WERI-Rb-1 (cell line): ENCODE measurements around the gene SPDYE1.
A peak's percentile ranks its signal among the peaks of the same experiment; 100 is the strongest.
"Not testable (repeated sequence)": the region's sequence is repeated elsewhere in the genome, so short reads cannot be mapped to it uniquely, and the experiment has no call there.

Experiments used
- DNase-seq: peaks from one replicate; pipeline ENCODE4 v3.0.0-alpha.2; 2020
- H3K27ac ChIP-seq: fragments of 250-450 bp; sonication (Bioruptor Pico); 2 replicates; pipeline ENCODE4 v1.5.1; 2020; ENCODE audit warnings: mild to moderate bottlenecking, moderate library complexity
- H3K27me3 ChIP-seq: fragments of 250-450 bp; sonication (Bioruptor Pico); 2 replicates; pipeline ENCODE4 v1.5.1; 2021; ENCODE audit warnings: mild to moderate bottlenecking, low read depth, moderate library complexity; ENCODE audit not compliant: insufficient read depth, severe bottlenecking
- H3K36me3 ChIP-seq: fragments of 250-450 bp; sonication (Bioruptor Pico); 2 replicates; pipeline ENCODE4 v1.5.1; 2020; ENCODE audit warnings: mild to moderate bottlenecking, moderate library complexity
- H3K4me3 ChIP-seq: 2 replicates; pipeline ENCODE4 v1.5.1; 2011; ENCODE audit warnings: low read depth, mild to moderate bottlenecking, control low read depth, low read length
- H3K9me3 ChIP-seq: fragments of 250-450 bp; sonication (Bioruptor Pico); 2 replicates; pipeline ENCODE4 v1.5.1; 2021; ENCODE audit warnings: mild to moderate bottlenecking, moderate library complexity; ENCODE audit not compliant: severe bottlenecking
- CTCF ChIP-seq: IDR thresholded peaks from 2 replicates; pipeline ENCODE4 v1.5.1; 2011; ENCODE audit warnings: low read depth, mild to moderate bottlenecking, control low read depth, inconsistent platforms, low read length

Gene SPDYE1

GRCh38 chr7:43992896-43993295 is 4.8 kb upstream of the SPDYE1 start:
- not testable (repeated sequence) for H3K4me3 ChIP-seq, H3K9me3 ChIP-seq, H3K27ac ChIP-seq, DNase-seq, H3K36me3 ChIP-seq, H3K27me3 ChIP-seq

GRCh38 chr7:43994681-43995080 is 3.0 kb upstream of the SPDYE1 start:
- H3K4me3 ChIP-seq, H3K27ac ChIP-seq, H3K36me3 ChIP-seq, DNase-seq, H3K9me3 ChIP-seq, H3K27me3 ChIP-seq: not testable (repeated sequence)

- not testable (repeated sequence) for DNase-seq, H3K36me3 ChIP-seq, H3K27ac ChIP-seq, H3K27me3 ChIP-seq, H3K4me3 ChIP-seq, H3K9me3 ChIP-seq
Observed at GRCh38 chr7:44012081-44012480, 14.4 kb downstream of the SPDYE1 start.

GRCh38 chr7:44015090-44015489 is 17.4 kb downstream of the SPDYE1 start:
- not testable (repeated sequence) for H3K27ac ChIP-seq, H3K27me3 ChIP-seq, DNase-seq, H3K9me3 ChIP-seq, H3K36me3 ChIP-seq, H3K4me3 ChIP-seq

GRCh38 chr7:44018857-44019807 is 21.4 kb downstream of the SPDYE1 start:
- not testable (repeated sequence) for H3K36me3 ChIP-seq, H3K9me3 ChIP-seq, H3K27me3 ChIP-seq
- peak; percentile 98 for DNase-seq
- Histone ChIP-seq H3K27ac (peak overlapping the region; percentile 84), H3K4me3 (peak overlapping the region; percentile 67)
- TF ChIP-seq CTCF, result peak; percentile 70

GRCh38 chr7:44019825-44020224 is 22.1 kb downstream of the SPDYE1 start:
- H3K27ac ChIP-seq, result not testable (repeated sequence)

GRCh38 chr7:44022069-44022468 is 24.4 kb downstream of the SPDYE1 start:
- not testable (repeated sequence) for H3K27ac ChIP-seq, H3K36me3 ChIP-seq, DNase-seq, H3K9me3 ChIP-seq, H3K4me3 ChIP-seq, H3K27me3 ChIP-seq

More at GRCh38 chr7:44019825-44020224, 22.1 kb downstream of the SPDYE1 start:
- not testable (repeated sequence) for H3K9me3 ChIP-seq, H3K36me3 ChIP-seq, H3K27me3 ChIP-seq, DNase-seq, H3K4me3 ChIP-seq

GRCh38 chr7:44022796-44023467 is 25.2 kb downstream of the SPDYE1 start:
- not testable (repeated sequence) for H3K27me3 ChIP-seq, H3K4me3 ChIP-seq, H3K36me3 ChIP-seq, DNase-seq, H3K9me3 ChIP-seq, H3K27ac ChIP-seq

GRCh38 chr7:44029433-44029832 is 31.7 kb downstream of the SPDYE1 start:
- not testable (repeated sequence) for H3K9me3 ChIP-seq, H3K4me3 ChIP-seq, H3K27ac ChIP-seq, H3K36me3 ChIP-seq, DNase-seq, H3K27me3 ChIP-seq

GRCh38 chr7:44030029-44030428 is 32.3 kb downstream of the SPDYE1 start:
- H3K9me3 ChIP-seq, DNase-seq, H3K36me3 ChIP-seq, H3K27me3 ChIP-seq, H3K27ac ChIP-seq, H3K4me3 ChIP-seq: not testable (repeated sequence)

- DNase-seq, H3K36me3 ChIP-seq, H3K27ac ChIP-seq, H3K9me3 ChIP-seq, H3K27me3 ChIP-seq, H3K4me3 ChIP-seq: not testable (repeated sequence)
Observed at GRCh38 chr7:44031319-44031718, 33.6 kb downstream of the SPDYE1 start.

GRCh38 chr7:44032031-44032430 is 34.3 kb downstream of the SPDYE1 start:
- H3K4me3 ChIP-seq, H3K36me3 ChIP-seq, H3K27ac ChIP-seq, H3K27me3 ChIP-seq, DNase-seq, H3K9me3 ChIP-seq: not testable (repeated sequence)

- not testable (repeated sequence) for H3K27ac ChIP-seq, DNase-seq, H3K36me3 ChIP-seq, H3K27me3 ChIP-seq, H3K4me3 ChIP-seq, H3K9me3 ChIP-seq
Observed at GRCh38 chr7:44033971-44034844, 36.5 kb downstream of the SPDYE1 start.
